Measurements from ENCODE around the gene DEAF1. TPM values are rescaled to one million over a fixed set of nuclear protein-coding genes. Genes with fewer than 3 reads are reported as not detected.
A peak's percentile ranks its signal among the peaks of the same experiment; 100 is the strongest.

The DEAF1 gene
- total and polyA plus RNA-seq, 10 of the 15 experiments (the other 5 are each of a cell fraction or from before 2014, with no cell fraction given): 0.68 to 51.3 (median 25.9) TPM

DNA sequence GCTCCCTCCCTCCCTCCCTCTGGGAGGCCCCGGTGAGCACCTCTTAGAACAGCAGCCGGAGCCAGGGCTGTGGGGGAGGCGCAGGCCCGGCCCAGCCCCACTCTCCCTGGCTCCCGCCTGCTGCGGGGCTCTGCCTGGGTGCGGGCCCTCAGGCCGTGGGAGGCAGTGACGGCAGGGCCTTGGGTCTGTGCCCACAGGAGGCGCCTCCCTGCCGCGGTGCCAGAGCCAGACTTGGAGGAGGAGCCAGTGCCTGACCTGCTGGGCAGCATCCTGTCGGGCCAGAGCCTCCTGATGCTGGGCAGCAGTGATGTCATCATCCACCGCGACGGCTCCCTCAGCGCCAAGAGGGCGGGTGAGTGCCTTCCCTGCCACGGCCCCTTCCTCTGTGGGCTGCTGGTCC, 88.8 kb downstream of the DEAF1 start:
- no peaks in the 10 kb centered on the region for H3K4me1 ChIP-seq (ENCODE audit: control insufficient read depth, insufficient read depth, low read length)
- SMC1A ChIA-PET (ENCODE audit: uncharacterized antibody, unreplicated experiment): no interaction called here
- ATAC-seq (no peak), DNase-seq (ENCODE audit: low read depth, low spot score) (no peak), FAIRE-seq (no peak)
- no peak for TF ChIP-seq ASH2L (IDR thresholded peaks at IDR 0.05; ENCODE audit: borderline replicate concordance, low read depth)
- TF ChIP-seq POLR2A (IDR thresholded peaks at IDR 0.05; ENCODE audit: low read depth, low read length): peak; percentile 46
- H3K9me3 ChIP-seq (replicated peaks; ENCODE audit: control insufficient read depth, insufficient read depth, low read length): no peaks in the 10 kb centered on the region
- CTCF ChIA-PET: interaction anchor here (0.6 kb wide), 1 partner anchor 14 kb away, joined by 3 read pairs; no protein-coding TSS in a partner anchor
- H3K27ac ChIP-seq (ENCODE audit: control insufficient read depth, insufficient read depth): no peak overlapping the region
- WGBS (ENCODE audit: insufficient coverage, insufficient replicate concordance, low lambda C conversion rate, missing lambda C conversion rate): 92% methylated on average over 18 of the region's 19 CpGs
- H2AFZ ChIP-seq (ENCODE audit: control insufficient read depth, low read depth, low read length): no peak overlapping the region
- no peak overlapping the region for H3K4me3 ChIP-seq
- H3K79me2 ChIP-seq (ENCODE audit: control insufficient read depth, insufficient read depth, low read length): no peaks in the 10 kb centered on the region
- H3K36me3 ChIP-seq (ENCODE audit: control insufficient read depth in 2 of 2, insufficient read depth in 2 of 2, low read length in 1 of 2): peaks cover 14 to 68% of the 10 kb centered on the region in 2 experiments; a peak in 3 of 4 replicates
- H3K4me2 ChIP-seq (ENCODE audit: control insufficient read depth, insufficient read depth): no peak overlapping the region
- in situ Hi-C loops (cut with MboI): no loop called here
- H3K9ac ChIP-seq (ENCODE audit: control insufficient read depth, insufficient read depth, low read length): no peak overlapping the region
- no peaks in the 10 kb centered on the region; the same call in 1 of the 2 replicates for H4K20me1 ChIP-seq (ENCODE audit: control insufficient read depth, insufficient read depth)
- no TSS peak for BruUV-seq (replicated peaks)
- intact Hi-C loops (cut with micrococcal nuclease; ENCODE audit: unreplicated experiment): no loop called here
- POLR2A ChIA-PET: no interaction called here
- no peaks in the 10 kb centered on the region for H3K27me3 ChIP-seq (replicated peaks in 1 of 2; ENCODE audit: control insufficient read depth in 2 of 2, insufficient read depth in 2 of 2, low read length in 1 of 2)
- RAD21 ChIA-PET (ENCODE audit: unreplicated experiment): no interaction called here

DNA sequence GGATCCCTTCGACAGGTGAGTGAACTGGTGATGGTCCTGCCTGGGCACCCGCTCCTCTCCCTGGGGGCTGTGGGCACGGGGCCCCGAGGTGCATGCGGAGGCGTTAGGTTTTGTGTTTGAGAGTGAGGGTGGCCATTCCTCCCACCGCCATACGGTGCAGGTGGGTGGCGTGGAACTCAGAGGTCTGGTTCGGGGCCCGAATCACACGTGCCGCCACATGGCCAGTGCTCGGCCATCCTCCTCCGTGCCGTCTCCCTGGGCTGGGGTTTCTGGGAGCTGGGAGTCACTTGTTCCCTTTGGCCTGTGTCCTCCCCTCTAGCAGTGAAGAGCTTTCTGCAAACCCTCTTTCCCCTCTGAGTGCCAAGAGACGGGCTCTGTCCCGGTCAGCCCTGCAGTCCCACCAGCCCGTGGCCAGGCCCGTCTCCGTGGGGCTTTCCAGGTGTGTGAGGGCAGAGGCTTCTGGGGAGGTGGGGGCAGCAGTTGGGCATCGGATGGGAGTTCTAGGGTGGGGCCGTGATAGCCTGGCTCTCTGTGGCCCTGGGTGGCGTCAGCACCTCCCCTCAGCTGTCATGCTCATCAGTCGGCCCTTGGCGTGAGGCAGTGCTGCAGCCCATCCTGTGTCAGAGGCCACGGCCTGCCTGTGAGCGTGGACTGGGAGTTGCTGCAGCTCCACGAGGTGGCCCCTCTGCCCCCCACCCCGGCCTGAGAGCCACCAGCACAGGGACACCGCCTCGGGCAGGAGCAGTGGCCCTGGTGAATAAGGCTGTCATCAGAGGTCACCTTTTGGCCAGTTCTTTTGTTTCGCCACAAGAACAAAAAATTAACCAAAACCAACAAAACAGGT, 89.5 kb downstream of the DEAF1 start:
- BruUV-seq (replicated peaks): no TSS peak
- Histone ChIP-seq H3K4me1 (ENCODE audit: control insufficient read depth, insufficient read depth, low read length) (no peaks in the 10 kb centered on the region), H3K9ac (ENCODE audit: control insufficient read depth, insufficient read depth, low read length) (no peak overlapping the region), H3K79me2 (ENCODE audit: control insufficient read depth, insufficient read depth, low read length) (no peaks in the 10 kb centered on the region), H3K9me3 (replicated peaks; ENCODE audit: control insufficient read depth, insufficient read depth, low read length) (no peaks in the 10 kb centered on the region), H3K4me2 (ENCODE audit: control insufficient read depth, insufficient read depth) (no peak overlapping the region), H3K27ac (ENCODE audit: control insufficient read depth, insufficient read depth) (no peak overlapping the region), H4K20me1 (ENCODE audit: control insufficient read depth, insufficient read depth) (no peaks in the 10 kb centered on the region; the same call in 1 of the 2 replicates), H3K27me3 (replicated peaks in 1 of 2; ENCODE audit: control insufficient read depth in 2 of 2, insufficient read depth in 2 of 2, low read length in 1 of 2) (no peaks in the 10 kb centered on the region), H3K4me3 (no peak overlapping the region), H2AFZ (ENCODE audit: control insufficient read depth, low read depth, low read length) (no peak overlapping the region), H3K36me3 (ENCODE audit: control insufficient read depth in 2 of 2, insufficient read depth in 2 of 2, low read length in 1 of 2) (peaks cover 14 to 63% of the 10 kb centered on the region in 2 experiments; a peak in 3 of 4 replicates)
- ChIA-PET RAD21 (ENCODE audit: unreplicated experiment) (no interaction called here), POLR2A (no interaction called here), CTCF (no interaction called here), SMC1A (ENCODE audit: uncharacterized antibody, unreplicated experiment) (no interaction called here)
- FAIRE-seq: no peak
- DNase-seq (ENCODE audit: low read depth, low spot score): no peak
- intact Hi-C loops (cut with micrococcal nuclease; ENCODE audit: unreplicated experiment): no loop called here
- WGBS (ENCODE audit: insufficient coverage, insufficient replicate concordance, low lambda C conversion rate, missing lambda C conversion rate): 92% methylated on average over 33 of the region's 33 CpGs
- no peak for ATAC-seq
- in situ Hi-C loops (cut with MboI): no loop called here
- no peak for TF ChIP-seq TCF7 (IDR thresholded peaks at IDR 0.05; ENCODE audit: borderline replicate concordance)
- TF ChIP-seq BCL11A (IDR thresholded peaks at IDR 0.05; ENCODE audit: low read depth, low read length): no peak
- TF ChIP-seq, protein P1, sequence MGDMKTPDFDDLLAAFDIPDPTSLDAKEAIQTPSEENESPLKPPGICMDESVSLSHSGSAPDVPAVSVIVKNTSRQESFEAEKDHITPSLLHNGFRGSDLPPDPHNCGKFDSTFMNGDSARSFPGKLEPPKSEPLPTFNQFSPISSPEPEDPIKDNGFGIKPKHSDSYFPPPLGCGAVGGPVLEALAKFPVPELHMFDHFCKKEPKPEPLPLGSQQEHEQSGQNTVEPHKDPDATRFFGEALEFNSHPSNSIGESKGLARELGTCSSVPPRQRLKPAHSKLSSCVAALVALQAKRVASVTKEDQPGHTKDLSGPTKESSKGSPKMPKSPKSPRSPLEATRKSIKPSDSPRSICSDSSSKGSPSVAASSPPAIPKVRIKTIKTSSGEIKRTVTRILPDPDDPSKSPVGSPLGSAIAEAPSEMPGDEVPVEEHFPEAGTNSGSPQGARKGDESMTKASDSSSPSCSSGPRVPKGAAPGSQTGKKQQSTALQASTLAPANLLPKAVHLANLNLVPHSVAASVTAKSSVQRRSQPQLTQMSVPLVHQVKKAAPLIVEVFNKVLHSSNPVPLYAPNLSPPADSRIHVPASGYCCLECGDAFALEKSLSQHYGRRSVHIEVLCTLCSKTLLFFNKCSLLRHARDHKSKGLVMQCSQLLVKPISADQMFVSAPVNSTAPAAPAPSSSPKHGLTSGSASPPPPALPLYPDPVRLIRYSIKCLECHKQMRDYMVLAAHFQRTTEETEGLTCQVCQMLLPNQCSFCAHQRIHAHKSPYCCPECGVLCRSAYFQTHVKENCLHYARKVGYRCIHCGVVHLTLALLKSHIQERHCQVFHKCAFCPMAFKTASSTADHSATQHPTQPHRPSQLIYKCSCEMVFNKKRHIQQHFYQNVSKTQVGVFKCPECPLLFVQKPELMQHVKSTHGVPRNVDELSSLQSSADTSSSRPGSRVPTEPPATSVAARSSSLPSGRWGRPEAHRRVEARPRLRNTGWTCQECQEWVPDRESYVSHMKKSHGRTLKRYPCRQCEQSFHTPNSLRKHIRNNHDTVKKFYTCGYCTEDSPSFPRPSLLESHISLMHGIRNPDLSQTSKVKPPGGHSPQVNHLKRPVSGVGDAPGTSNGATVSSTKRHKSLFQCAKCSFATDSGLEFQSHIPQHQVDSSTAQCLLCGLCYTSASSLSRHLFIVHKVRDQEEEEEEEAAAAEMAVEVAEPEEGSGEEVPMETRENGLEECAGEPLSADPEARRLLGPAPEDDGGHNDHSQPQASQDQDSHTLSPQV (IDR thresholded peaks at IDR 0.05): no peak
- TF ChIP-seq CREM (IDR thresholded peaks at IDR 0.05; ENCODE audit: low read depth): no peak
- no peak for TF ChIP-seq RAD21 (IDR thresholded peaks at IDR 0.05; ENCODE audit: insufficient read depth, low read depth, low read length)
- TF ChIP-seq, protein P2, sequence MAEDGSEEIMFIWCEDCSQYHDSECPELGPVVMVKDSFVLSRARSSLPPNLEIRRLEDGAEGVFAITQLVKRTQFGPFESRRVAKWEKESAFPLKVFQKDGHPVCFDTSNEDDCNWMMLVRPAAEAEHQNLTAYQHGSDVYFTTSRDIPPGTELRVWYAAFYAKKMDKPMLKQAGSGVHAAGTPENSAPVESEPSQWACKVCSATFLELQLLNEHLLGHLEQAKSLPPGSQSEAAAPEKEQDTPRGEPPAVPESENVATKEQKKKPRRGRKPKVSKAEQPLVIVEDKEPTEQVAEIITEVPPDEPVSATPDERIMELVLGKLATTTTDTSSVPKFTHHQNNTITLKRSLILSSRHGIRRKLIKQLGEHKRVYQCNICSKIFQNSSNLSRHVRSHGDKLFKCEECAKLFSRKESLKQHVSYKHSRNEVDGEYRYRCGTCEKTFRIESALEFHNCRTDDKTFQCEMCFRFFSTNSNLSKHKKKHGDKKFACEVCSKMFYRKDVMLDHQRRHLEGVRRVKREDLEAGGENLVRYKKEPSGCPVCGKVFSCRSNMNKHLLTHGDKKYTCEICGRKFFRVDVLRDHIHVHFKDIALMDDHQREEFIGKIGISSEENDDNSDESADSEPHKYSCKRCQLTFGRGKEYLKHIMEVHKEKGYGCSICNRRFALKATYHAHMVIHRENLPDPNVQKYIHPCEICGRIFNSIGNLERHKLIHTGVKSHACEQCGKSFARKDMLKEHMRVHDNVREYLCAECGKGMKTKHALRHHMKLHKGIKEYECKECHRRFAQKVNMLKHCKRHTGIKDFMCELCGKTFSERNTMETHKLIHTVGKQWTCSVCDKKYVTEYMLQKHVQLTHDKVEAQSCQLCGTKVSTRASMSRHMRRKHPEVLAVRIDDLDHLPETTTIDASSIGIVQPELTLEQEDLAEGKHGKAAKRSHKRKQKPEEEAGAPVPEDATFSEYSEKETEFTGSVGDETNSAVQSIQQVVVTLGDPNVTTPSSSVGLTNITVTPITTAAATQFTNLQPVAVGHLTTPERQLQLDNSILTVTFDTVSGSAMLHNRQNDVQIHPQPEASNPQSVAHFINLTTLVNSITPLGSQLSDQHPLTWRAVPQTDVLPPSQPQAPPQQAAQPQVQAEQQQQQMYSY (CRISPR knock-in tag; IDR thresholded peaks at IDR 0.05): no peak

Measured in GM12878 (cell line).